NCI-H526 (cell line): ENCODE measurements around the gene MRM1.

ENCODE experiments used
- DNase-seq, 2 experiments: peaks; one replicate each; lab custom pipeline; 2025; lab: John Stamatoyannopoulos, UW

MRM1 gene

DNA sequence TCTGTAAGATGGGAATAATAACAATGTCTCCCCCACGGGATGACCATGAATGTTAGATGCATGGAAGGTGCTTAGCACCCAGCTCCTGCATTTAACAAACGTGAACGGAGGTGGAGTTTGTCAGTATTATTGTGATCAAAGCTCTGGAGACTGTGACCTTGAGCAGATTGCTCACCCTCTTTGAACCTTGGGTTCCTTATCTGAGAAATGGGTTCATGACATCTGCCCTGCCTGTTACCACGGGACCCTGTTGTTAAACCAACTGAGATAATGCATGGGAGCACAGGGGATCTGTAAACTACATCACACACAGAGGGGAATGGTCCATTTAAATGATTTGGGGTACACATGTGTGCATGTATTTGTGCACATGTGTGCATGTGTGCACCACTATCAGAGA, 29.6 kb downstream of the MRM1 start:
- no peak for DNase-seq

DNA sequence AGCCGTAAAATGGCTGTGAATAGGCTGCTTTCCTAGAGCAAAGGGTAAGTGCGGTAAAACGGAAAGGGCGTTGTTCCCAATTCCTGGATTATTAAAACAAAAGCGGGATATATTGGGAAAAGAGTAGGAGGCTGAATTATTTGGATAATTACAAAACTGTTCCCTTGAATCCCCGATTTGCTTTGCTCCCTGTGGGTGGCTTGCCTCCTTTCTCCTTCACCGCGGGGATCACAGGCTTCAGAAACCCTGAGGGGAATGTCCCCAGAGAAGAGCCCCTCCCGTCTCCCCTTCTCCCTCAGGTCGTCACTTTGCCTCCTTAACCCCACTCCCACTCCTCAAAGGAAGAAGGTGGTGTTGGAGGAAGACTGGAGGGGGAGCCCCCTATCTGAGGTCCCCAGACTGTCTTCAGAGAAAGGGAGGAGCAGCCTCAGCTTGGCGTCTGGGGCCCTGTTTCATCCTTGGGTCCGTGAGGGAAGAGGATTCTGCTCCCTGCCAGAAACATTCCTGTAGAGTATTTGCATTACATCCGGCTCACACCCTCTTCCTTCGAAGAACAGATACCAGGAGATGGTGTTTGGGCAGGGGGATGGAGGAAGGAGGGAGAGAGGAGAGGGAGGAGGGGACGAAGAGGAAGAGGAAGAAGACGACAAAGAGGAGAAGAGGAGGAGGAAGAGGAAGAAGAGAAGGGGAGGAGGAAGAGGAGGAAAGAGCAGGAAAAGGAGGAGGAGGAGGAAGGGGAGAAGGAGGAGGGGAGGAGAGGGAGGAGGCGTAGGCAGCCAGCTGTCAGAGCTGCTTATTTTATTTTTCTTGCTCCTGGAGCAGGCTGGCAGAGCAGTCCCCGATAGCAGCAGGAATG, 31.8 kb downstream of the MRM1 start:
- DNase-seq, result peak in 1 of 2 experiments; percentile 18

DNA sequence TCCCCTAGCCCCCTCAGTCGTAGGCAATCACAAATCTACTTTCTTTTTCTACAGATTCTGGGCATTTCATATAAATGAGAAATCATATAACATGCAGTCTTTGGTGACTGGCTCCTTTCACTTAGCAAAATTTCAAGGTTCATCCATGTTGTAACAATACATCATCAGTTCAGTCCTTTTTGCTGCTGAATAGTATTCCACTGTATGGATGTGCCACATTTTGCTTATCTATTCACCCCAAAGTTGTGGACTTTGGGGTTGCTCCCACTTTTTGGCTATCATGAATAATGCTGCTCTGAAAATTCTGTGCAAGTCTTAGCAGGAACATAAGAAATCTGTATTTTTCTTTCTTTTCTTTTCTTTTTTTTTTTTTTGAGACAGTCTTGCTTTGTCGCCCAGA, 39.0 kb downstream of the MRM1 start:
- no peak for DNase-seq

DNA sequence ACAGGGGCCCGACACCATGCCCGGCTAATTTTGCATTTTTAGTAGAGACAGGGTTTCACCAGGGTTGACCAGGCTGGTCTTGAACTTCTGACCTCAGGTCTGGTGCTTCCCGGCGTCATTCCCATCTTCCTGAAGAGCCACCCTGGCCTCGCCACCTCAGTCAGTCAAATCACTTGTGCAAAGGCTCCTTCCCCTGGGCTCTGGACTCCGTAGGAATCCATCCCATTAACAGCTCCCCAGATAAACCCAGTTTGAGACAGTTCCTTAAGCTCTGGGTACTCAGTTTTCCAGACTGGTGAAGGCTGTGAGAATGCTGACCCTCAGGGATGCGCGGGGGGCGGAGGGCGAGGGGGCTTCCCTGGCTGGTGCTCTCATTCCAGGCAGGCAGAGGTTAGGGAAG, 39.5 kb downstream of the MRM1 start:
- DNase-seq, result no peak

DNA sequence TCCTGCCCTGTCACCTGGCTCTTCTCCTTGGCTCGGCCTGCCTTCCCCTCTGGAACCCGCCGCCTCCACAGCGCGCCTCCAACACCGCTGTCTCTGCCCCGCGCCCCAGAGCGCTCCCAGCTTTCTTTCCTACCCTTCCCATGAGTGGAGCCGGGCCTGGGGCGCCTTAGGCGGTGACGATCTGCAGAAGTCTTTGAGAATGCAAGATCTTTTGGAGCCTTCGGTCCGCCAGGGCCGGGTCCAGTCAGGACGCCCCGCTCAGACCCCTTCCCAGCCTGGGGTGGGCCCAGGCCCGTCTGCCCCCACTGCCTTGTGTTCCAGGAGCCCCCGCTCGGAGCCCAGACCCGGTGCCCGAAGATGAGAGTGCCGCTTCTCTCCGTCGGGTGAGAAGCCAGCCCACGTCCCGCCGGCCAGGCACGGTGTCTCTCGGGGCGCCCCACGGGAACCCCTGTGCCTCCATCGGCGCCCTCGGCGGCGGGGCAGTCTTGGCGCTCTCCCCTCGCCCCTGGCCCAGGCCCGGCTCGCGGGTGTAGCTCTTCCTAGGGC, 40.0 kb downstream of the MRM1 start:
- DNase-seq, result no peak

DNA sequence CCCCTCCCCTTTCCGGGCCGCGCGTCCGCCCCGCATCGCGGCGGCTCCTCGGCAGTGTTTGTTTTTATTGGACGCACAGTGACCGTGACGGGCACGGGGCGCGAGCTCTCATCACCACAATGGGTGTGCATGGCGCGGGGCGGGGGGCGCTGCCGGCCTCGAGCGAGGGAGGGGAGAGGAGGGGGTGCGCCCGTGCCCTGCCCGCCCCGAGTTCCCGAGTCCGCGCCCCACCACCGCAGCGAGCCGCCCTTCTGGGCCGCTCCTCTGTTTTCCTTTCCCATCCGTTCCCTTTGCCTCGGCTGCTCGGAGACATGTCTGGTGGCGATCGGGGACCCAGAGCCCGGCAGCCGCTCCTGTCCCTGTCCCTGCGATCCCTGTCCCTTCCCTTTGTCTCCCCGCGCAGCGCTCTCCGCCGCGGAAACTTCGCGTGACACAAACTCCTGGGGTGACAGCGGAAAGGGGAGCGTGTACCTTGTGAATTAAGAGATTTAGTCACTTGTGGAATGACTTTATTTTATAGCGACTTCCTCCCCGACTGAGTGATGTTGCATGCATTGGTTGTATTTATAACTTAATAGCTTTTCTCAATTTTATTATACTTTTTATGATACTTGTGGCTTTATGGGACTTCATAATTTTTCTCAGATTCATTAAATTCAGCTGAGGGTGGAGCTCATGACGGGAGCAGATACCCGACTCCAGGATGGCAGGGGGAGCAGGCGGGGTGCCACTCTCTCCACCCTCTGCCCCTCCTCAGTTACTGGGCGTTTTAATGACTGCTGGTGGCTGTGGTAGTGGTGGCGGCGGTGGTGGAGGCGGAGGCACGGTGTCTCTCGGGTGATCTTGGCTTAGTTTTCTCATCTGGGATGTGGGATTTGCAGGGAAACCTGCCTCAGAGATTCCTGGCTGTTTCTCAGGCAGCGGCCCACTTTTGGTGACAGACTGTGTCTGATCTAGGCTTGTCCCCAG, 40.8 kb downstream of the MRM1 start:
- DNase-seq, result peak in 1 of 2 experiments; percentile 59

DNA sequence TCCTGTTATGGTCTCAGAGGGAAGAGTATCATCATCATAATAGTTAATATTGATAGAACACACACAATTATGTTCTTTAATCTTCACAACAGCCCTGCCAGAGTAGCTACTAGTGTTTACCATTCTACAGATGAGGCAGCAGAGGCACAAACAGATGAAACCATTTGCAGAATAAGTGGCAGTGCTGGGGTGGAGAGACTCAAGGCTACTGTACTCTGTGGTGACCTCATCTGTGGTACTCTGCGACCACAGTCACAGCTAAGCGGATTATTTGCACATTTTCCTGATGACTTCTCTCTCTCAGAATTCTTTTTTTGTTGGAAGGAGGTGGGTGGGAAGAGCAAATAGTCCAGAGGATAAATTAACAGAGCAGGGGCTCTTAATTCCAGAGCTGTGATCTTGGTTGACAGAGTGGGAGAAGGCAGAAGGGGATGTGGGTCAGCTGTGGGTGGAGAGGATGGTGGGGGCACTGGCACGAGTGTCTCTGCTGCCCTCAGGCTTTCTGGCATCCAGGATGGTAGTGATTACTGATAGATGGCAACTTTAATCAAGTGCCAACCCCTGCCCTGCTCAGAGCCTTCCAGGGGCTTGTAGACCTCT, 41.8 kb downstream of the MRM1 start:
- DNase-seq, result no peak

DNA sequence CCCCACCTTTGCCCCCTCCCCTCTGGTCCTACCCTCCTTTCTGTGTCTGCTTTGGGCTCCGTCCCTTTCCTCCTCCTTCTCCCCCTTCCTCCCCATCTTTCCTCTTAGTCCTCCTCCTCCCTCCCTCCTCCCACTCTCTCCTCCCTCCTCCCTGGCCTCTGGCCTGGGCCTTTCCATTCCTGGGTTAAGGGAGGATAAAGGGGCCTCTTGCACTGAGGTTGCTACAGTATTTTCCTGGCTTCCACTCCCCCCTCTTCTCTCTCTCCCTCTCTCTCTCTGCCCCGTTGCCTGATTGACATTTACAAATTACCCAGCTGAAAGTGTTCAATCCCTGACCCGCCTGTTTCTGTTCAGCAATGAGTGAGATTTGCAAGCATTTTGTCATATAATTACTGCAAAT, 44.0 kb downstream of the MRM1 start:
- DNase-seq, result no peak

DNA sequence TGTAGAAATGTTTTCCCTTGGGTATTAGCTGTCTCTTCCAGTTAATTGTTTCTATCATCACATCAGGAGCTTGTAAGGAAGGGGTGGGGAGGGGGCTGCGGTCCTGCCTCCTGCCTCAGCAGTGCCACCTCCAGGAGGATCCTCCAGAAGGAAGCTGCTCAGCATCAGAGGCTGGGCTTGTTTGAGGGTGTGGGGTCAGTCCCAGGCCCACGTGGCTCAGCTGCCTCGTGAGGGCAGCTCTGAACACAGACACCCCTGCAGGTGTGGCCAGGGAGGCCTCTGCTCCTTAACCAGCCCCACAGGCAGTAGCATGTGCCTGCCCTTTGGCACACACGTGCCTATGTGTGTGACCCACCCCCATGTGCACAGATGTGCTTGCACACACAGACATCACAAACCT, 46.3 kb downstream of the MRM1 start:
- DNase-seq, result peak in 1 of 2 experiments; percentile 33

DNA sequence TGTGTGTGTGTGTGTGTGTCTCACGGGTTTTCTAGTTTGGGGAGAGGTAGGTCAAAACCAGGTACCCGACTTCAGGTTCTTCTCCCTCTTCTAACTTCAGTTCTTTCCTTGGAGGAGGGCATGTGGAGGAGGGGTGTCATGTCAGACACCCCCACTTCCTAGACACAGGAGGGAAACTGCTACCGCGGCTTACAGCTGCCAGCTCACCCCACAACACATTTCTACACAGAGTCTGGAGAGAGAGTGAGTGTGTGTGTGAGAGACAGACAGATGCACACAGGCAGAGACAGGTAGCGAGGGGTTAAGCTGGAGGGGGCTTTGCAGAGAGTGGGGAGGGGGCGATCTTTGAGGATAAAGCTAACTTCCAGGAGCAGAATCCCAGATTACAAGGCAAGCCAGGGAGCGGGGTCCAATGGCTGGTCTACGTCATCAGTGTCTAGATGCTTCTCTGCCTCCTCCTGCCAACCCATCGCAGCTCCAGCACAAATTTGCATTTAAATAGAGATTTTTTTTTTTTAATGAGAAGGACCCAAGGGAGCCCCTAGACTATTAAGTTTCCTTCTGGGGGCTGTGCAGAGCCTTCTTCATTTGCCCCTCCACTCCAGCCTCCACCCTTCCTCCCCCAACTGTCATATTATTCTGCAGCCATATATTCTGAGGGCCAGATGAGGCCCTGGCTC, 48.9 kb downstream of the MRM1 start:
- peak; percentile 14 to 55 for DNase-seq

DNA sequence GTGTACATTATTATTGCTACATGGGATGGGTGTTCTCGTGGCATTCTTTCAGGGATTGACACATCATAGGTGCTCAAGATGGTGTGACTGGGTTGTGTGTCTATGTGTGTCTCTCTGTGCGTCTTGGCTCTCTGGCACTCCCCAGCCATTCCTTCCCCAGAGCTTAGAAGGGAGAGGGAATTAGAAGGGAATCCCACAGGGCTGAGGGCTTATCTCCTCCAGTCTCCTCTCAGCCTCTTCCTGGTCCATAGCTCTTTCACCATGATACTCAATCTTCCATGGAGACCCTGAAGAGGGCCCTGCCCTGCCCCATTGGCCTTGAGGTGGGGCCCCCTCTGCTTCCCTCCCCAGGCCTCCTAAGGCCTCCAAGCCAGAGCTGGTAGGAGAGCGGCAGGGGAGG, 52.0 kb downstream of the MRM1 start:
- no peak for DNase-seq

DNA sequence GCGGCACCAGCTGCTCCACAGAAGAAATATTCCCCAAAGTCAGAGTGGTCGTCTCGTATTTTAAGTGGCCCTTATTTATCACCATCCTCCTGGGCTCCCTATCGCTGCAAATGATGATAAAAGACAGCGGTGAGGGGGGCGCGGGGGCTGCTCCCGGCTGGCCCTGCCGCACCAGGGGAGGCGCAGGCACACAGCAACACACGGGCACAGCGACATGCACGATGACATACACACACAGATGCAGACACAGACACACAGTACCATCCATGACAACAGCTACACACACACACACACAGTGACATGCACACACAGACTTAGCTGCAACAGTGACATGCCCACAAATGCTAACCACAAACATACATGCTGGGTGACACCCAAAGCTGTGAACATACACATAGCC, 52.5 kb downstream of the MRM1 start:
- DNase-seq, result no peak

DNA sequence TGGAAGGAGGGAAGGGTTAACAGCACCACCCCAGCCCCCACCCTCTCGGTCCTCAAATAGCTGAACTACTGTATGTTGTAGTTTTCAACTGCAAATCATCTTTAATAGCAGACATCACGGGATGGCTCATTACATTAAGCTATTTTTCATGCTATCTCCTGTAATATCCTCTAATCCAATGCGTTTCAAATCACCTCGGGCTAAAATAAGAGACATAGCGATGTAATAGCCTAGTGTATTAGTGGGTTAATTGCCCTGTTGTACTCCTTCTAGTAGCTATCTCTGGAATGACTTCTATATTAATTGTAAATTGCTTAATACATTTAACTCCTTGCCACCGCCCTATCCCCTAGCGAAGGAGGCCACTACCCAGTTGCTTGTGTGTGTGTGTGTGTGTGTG, 54.3 kb downstream of the MRM1 start:
- DNase-seq, result no peak

DNA sequence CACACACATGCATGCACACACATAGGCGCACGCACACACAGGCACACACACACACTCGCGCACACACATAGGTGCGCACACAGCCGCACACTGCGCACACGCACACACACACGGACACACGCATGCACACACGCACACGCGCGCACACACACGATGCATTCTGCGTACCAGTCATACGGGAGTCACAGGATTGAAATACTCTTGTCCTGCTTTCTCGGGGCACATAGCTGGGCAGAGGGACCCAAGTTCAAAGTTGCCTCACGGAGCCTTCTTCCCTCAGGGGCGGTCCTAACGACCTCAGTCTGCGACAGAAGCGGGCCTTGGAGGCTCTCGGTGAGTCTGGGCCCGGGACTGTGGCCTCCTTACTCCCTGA, 56.0 kb downstream of the MRM1 start:
- no peak for DNase-seq

DNA sequence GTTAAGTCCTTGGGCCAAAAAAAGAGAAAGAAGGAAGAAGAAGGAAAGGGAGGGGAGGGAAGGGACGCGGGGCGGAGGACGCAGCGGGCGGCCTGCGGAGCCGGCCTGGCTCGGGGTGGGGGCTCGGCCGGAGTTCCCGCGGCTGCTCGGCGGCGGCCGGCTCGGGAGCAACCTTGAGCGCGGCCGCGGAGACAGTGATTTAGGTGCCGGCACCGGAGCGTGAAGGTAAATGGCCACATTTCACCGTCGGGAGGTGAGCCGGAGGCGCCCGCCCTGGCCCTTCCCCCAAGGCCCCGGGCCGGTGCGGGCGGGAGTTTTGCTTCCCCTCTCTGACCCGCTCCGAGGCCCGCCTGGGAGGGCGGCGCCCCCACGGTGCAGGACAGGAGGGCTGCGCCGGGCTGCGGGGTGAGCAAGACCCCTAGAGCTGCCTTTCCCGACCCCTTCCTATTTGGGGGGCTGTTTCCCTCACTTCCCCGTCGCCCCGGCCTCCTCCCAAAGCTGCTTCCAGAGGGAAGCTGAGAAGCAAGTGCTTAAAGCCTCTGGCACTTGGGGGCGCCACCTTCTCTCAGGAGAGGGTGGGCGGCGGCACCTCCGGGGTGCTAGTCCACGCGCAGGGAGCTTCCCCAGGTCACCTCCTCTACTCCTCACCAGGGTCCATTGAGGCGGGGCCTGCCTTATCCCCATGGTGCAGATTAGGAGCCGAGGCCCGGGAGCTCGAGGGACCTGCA, 56.5 kb downstream of the MRM1 start:
- peak in 1 of 2 experiments; percentile 64 for DNase-seq
